CD14-positive monocyte (primary cell): ENCODE results near the gene RYR2. TPM values are rescaled to one million over a fixed set of nuclear protein-coding genes. Genes with fewer than 3 reads are reported as not detected.

Experiments used
- DNase-seq, 3 donors: peaks; one replicate each; pipeline ENCODE4 v3.0.0-alpha.2; 2011 to 2022
- H2AFZ ChIP-seq: 2 replicates; pipeline ENCODE4 v1.6.0; 2012; ENCODE audit warnings: mild to moderate bottlenecking, low read depth, low read length, inconsistent platforms; ENCODE audit not compliant: insufficient read depth, poor library complexity, severe bottlenecking
- H3K27ac ChIP-seq, 2 donors: 1 replicate in 1 of 2; 2 replicates in 1 of 2; pipeline ENCODE4 v1.5.1; 2012 to 2013; ENCODE audit warnings: low read length in 2 of 2, control low read depth in 1 of 2, inconsistent platforms in 1 of 2, low read depth in 1 of 2, mild to moderate bottlenecking in 1 of 2
- H3K27me3 ChIP-seq, 2 donors: one replicate each; pipeline versions ENCODE4 v1.6.0 to v1.6.1; 2011 to 2013; ENCODE audit warnings: low read length in 2 of 2; ENCODE audit not compliant: control insufficient read depth in 2 of 2, insufficient read depth in 2 of 2
- H3K36me3 ChIP-seq, 2 donors: replicated peaks in 1 of 2; 1 replicate in 1 of 2; 2 replicates in 1 of 2; pipeline versions ENCODE4 v1.5.1 to v1.6.1; 2012 to 2013; ENCODE audit warnings: low read length in 2 of 2, control low read depth in 1 of 2, inconsistent platforms in 1 of 2, mild to moderate bottlenecking in 1 of 2; ENCODE audit not compliant: insufficient read depth in 2 of 2, control insufficient read depth in 1 of 2
- H3K4me1 ChIP-seq, 2 donors: 1 replicate in 1 of 2; 2 replicates in 1 of 2; pipeline versions ENCODE4 v1.5.1 to v1.6.1; 2012 to 2013; ENCODE audit warnings: low read length in 2 of 2, control low read depth in 1 of 2, inconsistent platforms in 1 of 2, mild to moderate bottlenecking in 1 of 2, moderate library complexity in 1 of 2; ENCODE audit not compliant: insufficient read depth in 2 of 2, control insufficient read depth in 1 of 2
- H3K4me2 ChIP-seq: replicated peaks from 2 replicates; pipeline ENCODE3; 2012; ENCODE audit warnings: low read length, moderate library complexity, mild to moderate bottlenecking; ENCODE audit not compliant: poor library complexity, severe bottlenecking; ENCODE audit errors: extremely low read depth
- H3K4me3 ChIP-seq, 3 experiments: fragments of 200-600 bp in 1 of 3; sonication (generic) in 1 of 3; replicated peaks in 1 of 3; 1 replicate in 2 of 3; 2 replicates in 1 of 3; pipeline ENCODE4 v1.5.1; 2011 to 2013; ENCODE audit warnings: low read length in 3 of 3, mild to moderate bottlenecking in 3 of 3, control low read depth in 2 of 3, low read depth in 2 of 3, inconsistent platforms in 1 of 3, moderate library complexity in 1 of 3
- H3K79me2 ChIP-seq: 2 replicates; pipeline ENCODE4 v1.6.0; 2012; ENCODE audit warnings: mild to moderate bottlenecking, control low read depth, inconsistent platforms, low read length, moderate library complexity; ENCODE audit not compliant: insufficient read depth
- H3K9ac ChIP-seq: 2 replicates; pipeline ENCODE4 v1.6.0; 2017; ENCODE audit warnings: low read length, mild to moderate bottlenecking; ENCODE audit not compliant: insufficient read depth, poor library complexity, severe bottlenecking
- H3K9me3 ChIP-seq, 2 donors: replicated peaks in 1 of 2; 1 replicate in 1 of 2; 2 replicates in 1 of 2; pipeline versions ENCODE4 v1.5.1 to v1.6.1; 2012 to 2013; ENCODE audit warnings: low read length in 2 of 2, control low read depth in 1 of 2; ENCODE audit not compliant: control insufficient read depth in 1 of 2, insufficient read depth in 1 of 2
- H4K20me1 ChIP-seq: 2 replicates; pipeline ENCODE4 v1.6.0; 2012; ENCODE audit warnings: mild to moderate bottlenecking, low read length, control low read depth, moderate library complexity; ENCODE audit not compliant: insufficient read depth
- H3K27ac Mint-ChIP-seq, 7 donors: one replicate each; pipeline ENCODE4 v1.8.0; 2020; ENCODE audit warnings: mild to moderate bottlenecking in 7 of 7, mixed read lengths in 7 of 7, moderate library complexity in 6 of 7, inconsistent platforms in 2 of 7
- H3K27me3 Mint-ChIP-seq, 3 donors: one replicate each; pipeline ENCODE4 v1.8.0; 2021 to 2022; ENCODE audit warnings: low read depth in 3 of 3, mild to moderate bottlenecking in 3 of 3, mixed read lengths in 3 of 3, moderate library complexity in 3 of 3, inconsistent platforms in 1 of 3
- H3K36me3 Mint-ChIP-seq, 2 donors: one replicate each; pipeline ENCODE4 v1.8.0; 2020; ENCODE audit warnings: mixed read lengths in 2 of 2, inconsistent platforms in 1 of 2, mild to moderate bottlenecking in 1 of 2
- H3K4me1 Mint-ChIP-seq: one replicate; pipeline ENCODE4 v1.8.0; 2020; ENCODE audit warnings: mild to moderate bottlenecking, mixed read lengths
- H3K4me3 Mint-ChIP-seq, 2 donors: one replicate each; pipeline ENCODE4 v1.8.0; 2020; ENCODE audit warnings: mild to moderate bottlenecking in 2 of 2, mixed read lengths in 2 of 2, moderate library complexity in 1 of 2
- H3K9me3 Mint-ChIP-seq, 7 donors: one replicate each; pipeline ENCODE4 v1.8.0; 2020 to 2022; ENCODE audit warnings: mixed read lengths in 7 of 7, mild to moderate bottlenecking in 6 of 7, moderate library complexity in 6 of 7, inconsistent platforms in 2 of 7
- CTCF ChIP-seq: fragments of 200-600 bp; IDR thresholded peaks from one replicate; pipeline ENCODE4 v1.8.0; 2022; ENCODE audit warnings: antibody characterized with exemption, mild to moderate bottlenecking
- WGBS: methylation state at CpG from one replicate; pipeline ENCODE4 v1.1.5; 2013; ENCODE audit warnings: missing lambda C conversion rate; ENCODE audit not compliant: insufficient coverage; 5-methylcytosine and 5-hydroxymethylcytosine counted together
- intact Hi-C, 2 donors: fragments of 100-400 bp; cut with micrococcal nuclease; formaldehyde crosslinking; loops; one replicate each; pipeline versions ENCODE4 v1.15.0 to v1.15.1; 2023
- polyA plus RNA-seq, 3 donors: library from polyadenylated mRNA; depleted of rRNA in 1 of 3; unstranded in 2 of 3; stranded (reverse) in 1 of 3; fragments of 300-500 nt in 2 of 3; fragments of >200 nt in 1 of 3; fragmentation: Illumina TruSeq in 2 of 3; gene quantifications; 1 replicate in 2 of 3; 2 replicates in 1 of 3; pipeline ENCODE4 v1.2.3, GENCODE V29; 2012 to 2021

Gene RYR2
- polyA plus RNA-seq, 3 donors = not detected

- H3K27ac Mint-ChIP-seq = no peak overlapping the region
- peaks cover 13 to 20% of the 10 kb centered on the region in 2 donors for H3K9me3 ChIP-seq
- H3K27ac ChIP-seq = no peak overlapping the region
- no peaks in the 10 kb centered on the region for H3K4me1 ChIP-seq
- no peaks in the 10 kb centered on the region for H3K36me3 Mint-ChIP-seq
- H3K36me3 ChIP-seq = no peaks in the 10 kb centered on the region
- H3K79me2 ChIP-seq = no peaks in the 10 kb centered on the region
- DNase-seq = no peak
- no peak for TF ChIP-seq CTCF
- intact Hi-C loops = no loop called here
- H3K27me3 ChIP-seq = no peaks in the 10 kb centered on the region
- no peaks in the 10 kb centered on the region for H3K4me1 Mint-ChIP-seq
- H3K9me3 Mint-ChIP-seq = peaks cover 9 to 24% (median 18%) of the 10 kb centered on the region in 7 donors
- no peak overlapping the region for H3K4me2 ChIP-seq
- H3K4me3 Mint-ChIP-seq = no peak overlapping the region
- 100% methylated on average over 1 of the region's 2 CpGs for WGBS
- no peak overlapping the region for H3K4me3 ChIP-seq
- no peaks in the 10 kb centered on the region for H4K20me1 ChIP-seq
- no peak overlapping the region for H3K9ac ChIP-seq
- H3K27me3 Mint-ChIP-seq = no peaks in the 10 kb centered on the region
- no peak overlapping the region for H2AFZ ChIP-seq
Measured at GRCh38 chr1:237070519-237070918, 28.5 kb downstream of the RYR2 start.

- H3K79me2 ChIP-seq = no peaks in the 10 kb centered on the region
- H3K4me1 Mint-ChIP-seq = no peaks in the 10 kb centered on the region
- H3K36me3 ChIP-seq = no peaks in the 10 kb centered on the region
- no peaks in the 10 kb centered on the region for H3K4me1 ChIP-seq
- no peaks in the 10 kb centered on the region for H4K20me1 ChIP-seq
- no peak overlapping the region for H3K27ac Mint-ChIP-seq
- no peak for TF ChIP-seq CTCF
- no peak overlapping the region for H3K27ac ChIP-seq
- DNase-seq = no peak
- no peak overlapping the region for H2AFZ ChIP-seq
- no peaks in the 10 kb centered on the region for H3K27me3 Mint-ChIP-seq
- intact Hi-C loops = no loop called here
- no peak overlapping the region for H3K9ac ChIP-seq
- H3K4me3 ChIP-seq = no peak overlapping the region
- H3K9me3 Mint-ChIP-seq = peaks cover 9 to 21% (median 15%) of the 10 kb centered on the region in 7 donors
- no peak overlapping the region for H3K4me2 ChIP-seq
- peaks cover 13 to 20% of the 10 kb centered on the region in 2 donors for H3K9me3 ChIP-seq
- no peak overlapping the region for H3K4me3 Mint-ChIP-seq
- no peaks in the 10 kb centered on the region for H3K27me3 ChIP-seq
- H3K36me3 Mint-ChIP-seq = no peaks in the 10 kb centered on the region
- WGBS = 82% methylated on average over 21 of the region's 25 CpGs
Measured at GRCh38 chr1:237071641-237072420, 29.8 kb downstream of the RYR2 start.
